GM03348 (cell line): Measurements from ENCODE around the gene NR0B2.
"Not testable (repeated sequence)": the region's sequence is repeated elsewhere in the genome, so short reads cannot be mapped to it uniquely, and the experiment has no call there.

Experiments
- DNase-seq: peaks from one replicate; pipeline ENCODE4 v3.0.0; 2012; ENCODE audit warnings: low spot score

The NR0B2 gene

DNA sequence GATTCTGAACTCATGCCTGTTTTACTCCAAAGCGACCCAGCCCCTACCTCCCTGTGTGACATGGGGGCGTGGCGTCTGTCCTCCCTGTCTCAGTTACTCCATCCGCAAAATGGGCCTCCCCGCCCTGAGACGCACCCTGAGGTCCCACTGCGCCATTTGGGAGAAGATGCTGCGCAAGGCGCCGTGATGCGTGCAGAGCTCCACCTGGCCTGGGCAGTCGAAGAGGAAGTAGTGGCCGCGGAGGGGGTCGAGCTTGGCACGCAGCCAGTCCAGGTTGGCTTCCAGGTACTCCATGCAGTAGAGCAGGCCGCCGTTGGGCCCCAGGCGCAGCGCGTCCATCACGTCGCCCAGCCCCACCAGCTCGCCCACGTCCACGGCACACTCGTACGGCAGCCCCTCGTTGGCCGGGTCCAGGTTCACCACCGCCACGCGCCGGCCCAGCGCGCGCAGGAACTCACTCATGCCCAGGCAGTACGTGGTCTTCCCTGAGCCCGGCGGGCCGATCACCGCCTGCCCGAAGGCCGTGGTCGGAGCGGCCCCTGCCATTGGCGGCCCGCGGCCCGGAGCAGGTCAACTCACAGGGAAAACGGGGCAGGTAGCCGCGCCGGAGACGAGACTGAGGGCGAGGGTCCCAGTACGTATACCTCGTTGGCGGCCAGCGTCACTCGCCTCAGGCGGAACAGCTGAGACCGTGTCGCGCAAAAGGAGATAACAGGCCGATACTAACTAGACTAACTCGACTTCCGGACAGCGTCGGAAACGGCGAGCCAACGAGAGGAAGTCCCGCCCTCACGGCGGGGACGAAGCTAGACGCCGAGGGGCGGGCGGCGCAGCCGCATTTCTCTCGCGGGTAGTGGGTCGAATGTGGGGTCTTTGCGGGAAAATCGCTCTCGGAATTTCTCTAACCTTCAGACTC lies 24.0 kb downstream of the NR0B2 start, which contains the start of gene GPN2:
TSS of gene GPN2 (minus strand) at position 733 of the 916 bp plus-strand sequence. CDS start at position 546, 187 bp downstream.
- DNase-seq = peak; percentile 93

DNA sequence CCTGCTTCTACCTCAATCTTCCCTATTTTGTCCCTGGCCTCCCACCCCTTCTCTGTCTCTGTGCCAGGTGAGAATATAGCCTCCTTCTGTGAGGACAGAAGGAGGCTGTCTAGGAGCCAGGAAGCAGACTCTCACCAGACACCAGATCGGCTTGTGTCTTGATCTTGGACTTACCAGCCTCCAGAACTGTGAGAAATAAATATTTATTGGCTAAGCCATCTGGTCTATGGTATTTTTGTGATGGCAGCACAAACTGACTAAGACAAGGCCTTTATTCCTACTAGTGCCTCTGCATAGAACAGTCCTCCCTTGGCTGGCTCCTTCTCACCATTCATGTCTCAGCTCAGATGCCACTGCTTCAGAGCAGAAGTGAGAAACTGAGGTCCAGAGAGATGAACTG lies 25.5 kb downstream of the NR0B2 start:
- no peak for DNase-seq

DNA sequence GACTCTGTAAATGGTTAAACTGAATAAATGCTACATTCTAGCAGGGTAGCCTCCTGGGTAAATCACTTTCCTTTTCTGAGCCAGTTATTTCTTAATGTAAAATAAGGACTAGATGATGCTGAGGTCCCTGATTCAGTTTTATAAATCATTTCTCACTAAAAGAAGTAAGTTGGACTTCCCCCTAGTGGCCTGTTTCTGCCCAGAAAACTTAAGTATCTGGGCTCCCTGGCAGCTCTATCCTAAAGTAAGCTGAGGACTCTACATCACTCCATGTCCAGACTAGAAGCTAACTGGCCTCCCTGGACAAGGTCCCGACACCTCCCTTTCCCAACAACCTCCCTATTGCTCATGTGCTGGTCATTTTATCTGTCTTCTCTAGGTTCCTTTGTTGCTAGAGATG lies 26.6 kb downstream of the NR0B2 start:
- peak; percentile 53 for DNase-seq

DNA sequence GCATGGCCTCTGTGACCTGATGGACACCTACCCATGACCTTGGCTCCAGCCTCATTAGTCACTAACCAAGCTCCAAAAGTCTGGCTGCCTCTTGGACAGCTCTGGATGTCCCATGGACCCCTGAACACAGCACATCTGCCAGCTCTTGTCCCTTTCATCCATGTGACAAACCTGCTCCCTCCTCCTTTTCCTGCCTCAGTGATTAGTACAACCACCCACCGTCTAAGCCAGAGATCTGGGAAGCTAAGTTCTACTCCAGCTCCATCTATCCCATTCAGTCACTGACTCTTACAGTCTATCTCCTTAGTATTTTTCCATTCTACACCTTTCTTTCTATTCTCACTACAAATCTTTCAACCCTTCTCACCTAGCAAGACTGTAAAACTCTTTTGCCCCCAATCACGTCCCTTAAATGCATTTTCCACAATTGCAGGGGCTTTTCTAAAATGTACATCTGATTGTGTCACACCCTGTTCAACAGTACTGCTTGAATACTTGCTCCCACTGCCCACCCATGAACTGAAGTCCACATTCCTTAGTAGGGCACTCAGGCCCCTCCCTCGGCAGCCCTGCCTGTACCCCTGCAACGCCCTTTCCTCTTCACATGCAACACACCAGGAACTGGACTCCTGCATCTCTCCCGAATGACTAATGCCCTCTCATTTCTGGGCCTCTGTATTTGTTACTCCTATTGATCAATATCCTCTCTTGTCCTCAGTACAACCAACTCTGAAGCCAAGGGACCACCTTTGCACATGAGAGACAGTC lies 30.9 kb downstream of the NR0B2 start:
- DNase-seq = no peak

DNA sequence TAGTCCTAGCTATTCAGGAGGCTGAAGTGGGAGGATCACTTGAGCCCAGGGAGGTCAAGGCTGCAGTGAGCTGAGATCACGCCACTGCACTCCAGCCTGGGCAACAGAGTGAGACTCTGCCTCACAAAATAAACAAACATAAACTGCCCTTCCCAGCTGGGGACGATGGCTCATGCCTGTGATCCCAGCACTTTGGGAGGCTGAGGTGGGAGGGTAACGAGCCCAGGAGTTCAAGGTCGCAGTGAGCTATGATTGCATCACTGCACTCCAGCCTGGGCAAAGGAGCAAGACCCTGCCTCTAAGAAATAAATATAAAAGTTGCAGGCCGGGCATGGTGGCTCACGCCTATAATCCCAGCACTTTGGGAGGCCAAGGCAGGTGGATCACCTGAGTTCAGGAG lies 32.2 kb downstream of the NR0B2 start:
- DNase-seq = not testable (repeated sequence)

DNA sequence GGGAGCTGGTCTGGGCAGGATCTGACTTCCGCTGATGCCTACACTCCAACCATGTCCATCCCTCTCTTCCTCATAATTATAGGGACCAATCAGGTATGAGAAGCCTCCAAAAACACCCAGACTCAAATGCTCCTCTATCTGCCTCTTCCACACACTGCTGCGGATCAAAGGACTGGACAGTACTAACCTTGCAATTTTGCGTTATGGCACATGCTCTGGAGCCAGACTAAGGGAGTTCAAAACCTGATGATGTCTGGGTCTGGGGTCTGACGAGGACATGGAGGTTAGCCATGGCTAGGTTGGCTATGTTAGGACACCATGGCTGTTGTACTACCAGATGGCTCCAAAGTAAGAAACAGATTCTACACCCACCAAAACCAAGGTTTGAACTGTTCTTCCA lies 34.0 kb downstream of the NR0B2 start:
- no peak for DNase-seq

DNA sequence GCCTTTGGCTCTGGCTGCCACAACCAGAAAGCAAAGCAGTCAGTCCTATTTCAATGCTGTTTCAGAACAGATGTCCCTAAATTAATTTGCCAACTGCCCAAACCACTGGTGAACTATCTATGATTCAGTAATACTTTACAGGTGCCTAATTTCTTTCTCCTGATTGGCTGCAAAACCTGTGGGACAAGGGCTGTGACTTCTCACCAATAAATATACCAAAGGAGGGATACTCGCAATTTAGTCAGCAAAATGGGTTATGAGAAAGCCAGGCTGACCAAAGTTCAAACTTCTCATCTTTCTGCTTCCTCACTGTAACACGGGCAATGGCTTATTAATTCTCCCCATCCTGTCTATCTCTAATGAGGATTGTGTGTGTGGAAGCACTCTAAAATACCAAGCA lies 36.4 kb downstream of the NR0B2 start:
- DNase-seq = no peak

DNA sequence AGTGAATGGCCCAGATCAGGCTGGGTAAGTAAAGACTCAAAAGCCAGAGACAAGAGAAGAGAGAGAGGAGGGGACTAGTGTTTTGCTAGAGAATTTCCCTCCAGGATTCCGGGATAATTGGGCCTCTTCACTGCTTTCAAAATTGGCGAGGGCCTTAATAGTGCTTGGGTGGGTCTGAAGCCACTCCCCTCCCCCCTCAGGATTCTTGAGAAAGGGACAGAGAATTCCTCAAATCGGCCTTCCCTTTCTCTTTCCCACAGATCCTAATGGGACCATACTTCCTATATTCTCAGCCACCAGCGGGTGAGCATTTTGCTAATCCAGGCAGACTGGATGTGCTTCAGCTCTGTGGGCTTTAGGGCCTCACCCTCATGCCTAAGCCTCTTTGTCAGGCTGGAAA lies 38.9 kb downstream of the NR0B2 start:
- no peak for DNase-seq

DNA sequence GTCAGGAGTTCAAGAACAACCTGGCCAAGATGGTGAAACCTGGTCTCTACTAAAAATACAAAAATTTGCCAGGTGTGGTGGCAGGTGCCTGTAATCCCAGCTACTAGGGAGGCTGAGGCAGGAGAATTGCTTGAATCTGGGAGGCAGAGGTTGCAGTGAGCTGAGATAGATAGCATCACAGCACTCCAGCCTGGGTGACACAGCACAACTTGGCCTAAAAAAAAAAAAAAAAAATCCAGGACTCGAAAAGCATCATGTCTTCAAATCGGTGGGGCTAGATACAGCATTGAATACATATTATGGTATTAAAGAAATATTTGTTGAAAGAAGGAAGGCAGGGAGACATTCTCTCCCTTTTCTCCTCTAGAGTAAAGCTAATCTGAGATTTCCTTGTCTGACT lies 40.7 kb downstream of the NR0B2 start:
- DNase-seq = not testable (repeated sequence)

DNA sequence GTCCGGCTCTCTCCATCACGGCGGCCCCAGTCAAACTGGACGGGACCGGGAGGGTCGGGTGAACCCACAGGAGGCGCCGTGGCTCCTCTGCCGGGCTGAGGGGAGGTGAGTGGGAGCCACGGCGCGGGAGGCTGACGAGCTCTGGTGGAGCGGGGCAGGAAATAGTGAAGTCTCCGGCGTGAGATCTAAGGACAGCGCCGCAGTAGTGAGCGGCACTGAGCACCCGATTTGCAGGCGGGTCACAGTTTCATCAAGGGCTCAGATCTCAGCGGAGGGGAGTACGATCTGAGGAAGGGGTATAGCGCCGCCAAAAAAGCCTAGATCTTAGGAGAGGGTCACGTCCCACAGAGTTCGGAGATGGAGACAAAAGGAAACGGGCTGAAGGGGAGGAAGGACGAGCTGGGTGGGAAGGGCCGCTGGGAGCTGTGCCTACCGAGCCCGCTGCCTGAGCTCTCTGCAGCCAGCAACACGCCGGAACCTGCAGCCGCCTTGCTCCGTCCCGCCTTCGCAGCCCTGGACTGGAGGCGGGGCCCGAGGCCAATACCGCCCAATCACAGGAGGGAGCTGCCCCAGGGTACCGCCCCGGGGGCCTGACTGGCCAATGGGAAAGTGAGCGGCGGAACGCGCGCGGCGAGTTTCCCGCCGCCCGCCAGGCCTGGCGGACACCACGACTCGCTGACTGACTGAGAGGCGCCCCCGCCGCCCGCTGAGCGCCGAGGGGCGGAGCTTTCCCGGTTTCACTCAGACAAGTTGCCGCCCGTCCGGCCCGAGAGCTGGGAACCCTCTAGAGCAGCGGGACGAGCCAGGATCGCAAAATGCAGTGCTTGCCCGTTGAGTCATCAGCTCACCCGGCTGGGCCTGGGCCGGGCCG lies 48.9 kb downstream of the NR0B2 start:
- DNase-seq = peak; percentile 99

DNA sequence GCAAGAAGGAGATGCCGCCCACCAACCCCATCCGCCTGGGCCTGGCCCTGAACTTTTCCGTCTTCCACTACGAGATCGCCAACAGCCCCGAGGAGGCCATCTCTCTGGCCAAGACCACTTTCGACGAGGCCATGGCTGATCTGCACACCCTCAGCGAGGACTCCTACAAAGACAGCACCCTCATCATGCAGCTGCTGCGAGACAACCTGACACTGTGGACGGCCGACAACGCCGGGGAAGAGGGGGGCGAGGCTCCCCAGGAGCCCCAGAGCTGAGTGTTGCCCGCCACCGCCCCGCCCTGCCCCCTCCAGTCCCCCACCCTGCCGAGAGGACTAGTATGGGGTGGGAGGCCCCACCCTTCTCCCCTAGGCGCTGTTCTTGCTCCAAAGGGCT lies 50.1 kb downstream of the NR0B2 start:
- no peak for DNase-seq

DNA sequence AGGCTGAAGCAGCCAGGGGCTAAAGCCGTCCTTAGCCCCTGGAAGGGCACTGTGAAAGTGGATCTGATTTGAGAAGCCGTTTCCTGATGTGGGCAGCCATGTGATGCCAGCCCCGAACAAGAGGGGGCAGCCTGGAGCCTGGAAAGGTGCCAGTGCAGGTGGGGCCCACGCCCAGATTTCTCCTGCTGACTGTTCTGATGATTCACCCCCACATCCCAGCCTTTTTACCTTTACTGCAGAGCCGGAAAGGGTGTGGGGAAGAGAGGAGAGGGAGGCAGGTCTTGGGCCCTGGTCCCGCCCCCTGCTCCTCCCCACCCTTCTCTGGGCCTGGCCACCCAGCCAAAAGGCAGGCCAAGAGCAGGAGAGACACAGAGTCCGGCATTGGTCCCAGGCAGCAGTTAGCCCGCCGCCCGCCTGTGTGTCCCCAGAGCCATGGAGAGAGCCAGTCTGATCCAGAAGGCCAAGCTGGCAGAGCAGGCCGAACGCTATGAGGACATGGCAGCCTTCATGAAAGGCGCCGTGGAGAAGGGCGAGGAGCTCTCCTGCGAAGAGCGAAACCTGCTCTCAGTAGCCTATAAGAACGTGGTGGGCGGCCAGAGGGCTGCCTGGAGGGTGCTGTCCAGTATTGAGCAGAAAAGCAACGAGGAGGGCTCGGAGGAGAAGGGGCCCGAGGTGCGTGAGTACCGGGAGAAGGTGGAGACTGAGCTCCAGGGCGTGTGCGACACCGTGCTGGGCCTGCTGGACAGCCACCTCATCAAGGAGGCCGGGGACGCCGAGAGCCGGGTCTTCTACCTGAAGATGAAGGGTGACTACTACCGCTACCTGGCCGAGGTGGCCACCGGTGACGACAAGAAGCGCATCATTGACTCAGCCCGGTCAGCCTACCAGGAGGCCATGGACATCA lies 50.7 kb downstream of the NR0B2 start, which contains the start of gene SFN:
TSS of gene SFN (plus strand) at position 369 of the 904 bp plus-strand sequence. CDS start at position 433, 64 bp downstream.
- no peak for DNase-seq

DNA sequence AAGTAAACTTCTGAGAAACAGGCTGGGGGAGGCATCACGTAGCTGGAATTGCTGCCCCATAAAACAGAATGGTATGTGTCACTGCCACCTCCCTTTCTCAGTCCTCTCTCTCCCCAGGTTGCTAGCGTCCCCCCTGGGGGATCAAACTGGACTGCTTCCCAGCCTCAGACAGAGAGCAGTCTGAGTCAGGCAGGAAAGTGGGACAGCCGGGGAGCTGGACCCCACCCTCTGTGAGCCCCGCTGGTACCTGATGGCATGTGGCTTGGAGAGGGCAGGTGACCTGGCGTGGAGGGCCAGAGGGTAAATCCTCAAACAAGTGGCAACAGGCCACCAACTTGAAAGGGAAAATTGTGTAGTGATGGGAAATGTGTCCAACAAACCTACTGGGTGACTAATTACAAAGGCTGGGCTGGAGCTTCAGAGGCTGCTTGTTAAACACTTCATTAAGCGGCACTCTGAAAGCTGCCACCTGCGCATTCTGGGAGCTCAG lies 51.8 kb downstream of the NR0B2 start:
- no peak for DNase-seq
